Ovary (tissue), 9 donors: ENCODE results near the gene DOC2A. TPM values are rescaled to one million over a fixed set of nuclear protein-coding genes. Genes with fewer than 3 reads are reported as not detected.

Experiments used
- DNase-seq, 5 donors: peaks; one replicate each; pipeline ENCODE4 v3.0.0-alpha.2; 2019 to 2020
- H3K27ac ChIP-seq, 2 donors: fragments of 200-600 bp; one replicate each; pipeline versions ENCODE4 v1.5.1 to v1.8.0; 2019 to 2022
- H3K27me3 ChIP-seq: fragments of 200-600 bp; one replicate; pipeline ENCODE4 v1.8.0; 2022
- H3K36me3 ChIP-seq: fragments of 200-600 bp; sonication (generic); one replicate; pipeline ENCODE4 v1.5.1; 2019
- H3K4me1 ChIP-seq: one replicate; pipeline ENCODE4 v1.8.1; 2013; ENCODE audit warnings: mild to moderate bottlenecking, moderate library complexity; ENCODE audit not compliant: insufficient read depth
- H3K4me3 ChIP-seq: fragments of 200-600 bp; sonication (generic); one replicate; pipeline ENCODE4 v1.5.1; 2017
- H3K9me3 ChIP-seq, 2 donors: fragments of 200-600 bp in 1 of 2; sonication (generic) in 1 of 2; one replicate each; pipeline versions ENCODE4 v1.5.1 to v1.8.1; 2013 to 2019; ENCODE audit warnings: mild to moderate bottlenecking in 1 of 2, moderate library complexity in 1 of 2
- CTCF ChIP-seq, 3 donors: fragments of 450-650 bp in 2 of 3; fragments of 200-600 bp in 1 of 3; IDR thresholded peaks; one replicate each; pipeline versions ENCODE4 v1.5.1 to v1.8.0; 2016 to 2022; ENCODE audit warnings: antibody characterized with exemption in 3 of 3, mild to moderate bottlenecking in 1 of 3
- EP300 ChIP-seq: sonication (generic); formaldehyde crosslinking; IDR thresholded peaks from one replicate; pipeline ENCODE4 v1.6.1; 2017; ENCODE audit warnings: antibody characterized with exemption
- POLR2A ChIP-seq: fragments of 450-650 bp; IDR thresholded peaks from one replicate; pipeline ENCODE4 v1.6.1; 2017; ENCODE audit warnings: antibody characterized with exemption, mild to moderate bottlenecking, moderate library complexity
- WGBS, 3 donors: extraction: QIAGEN DNeasy Blood & Tissue Kit in 1 of 3; methylation state at CpG; one replicate each; pipeline versions ENCODE4 v1.1.5 to v1.1.7; 2013 to 2017; 5-methylcytosine and 5-hydroxymethylcytosine counted together
- intact Hi-C, 4 donors: fragments of 100-400 bp; cut with DNase I; formaldehyde crosslinking; loops; one replicate each; pipeline versions ENCODE4 v1.11.0 to v1.15.1; 2022 to 2023
- polyA plus RNA-seq, 2 donors: library from polyadenylated mRNA; stranded (reverse); fragments of 200-250 nt in 1 of 2; fragments of 350-450 nt in 1 of 2; fragmentation: Illumina TruSeq in 1 of 2; extraction: RNeasy Lipid Tissue Mini Kit (QIAGEN cat#74804) in 1 of 2; gene quantifications; one replicate each; pipeline ENCODE4 v1.2.3, GENCODE V29; 2013 to 2014
- total RNA-seq, 7 donors: library from RNA; depleted of rRNA in 2 of 7; stranded (reverse); fragments of >200 nt in 2 of 7; fragmentation: NEBNext Ultra II Directional in 3 of 7; extraction: Animal tissue kit (Norgen Biotek cat#: 25700) in 3 of 7; gene quantifications; one replicate each; pipeline versions ENCODE4 v1.1.0 to v1.2.4, GENCODE V29; 2016 to 2023
- donor health status: DM: no; HTN: no; CAD: no; lungs with moderate emphysema.
- donor health status: DM: no; HTN: no; CAD: no.
- donor health status: Bipolar disorder and iron deficiency.
- donor health status: DM: yes; HTN: yes; CAD: no.
- donor health status: DM: no; HTN: no; CAD: no.
- donor health status: DM: yes; HTN: yes; CAD: no.

Gene DOC2A
- total and polyA plus RNA-seq, 9 donors = 1.4 to 7.2 (median 3.7) TPM

- no peaks in the 10 kb centered on the region for H3K36me3 ChIP-seq
- intact Hi-C loops = no loop called here
- WGBS, 3 donors = 91 to 92% (median 92%) methylated on average over 28 of the region's 28 CpGs
These were observed 25.5 kb downstream of the DOC2A start for GRCh38 chr16:29985271-29985811.

GRCh38 chr16:29984764-29985147, 26.1 kb downstream of the DOC2A start:
- Histone ChIP-seq H3K27ac (no peak overlapping the region), H3K4me3 (no peak overlapping the region), H3K27me3 (no peaks in the 10 kb centered on the region), H3K36me3 (no peaks in the 10 kb centered on the region), H3K9me3 (no peaks in the 10 kb centered on the region), H3K4me1 (no peaks in the 10 kb centered on the region)
- no peak for DNase-seq
- intact Hi-C loops = no loop called here
- TF ChIP-seq CTCF (IDR thresholded peaks at IDR 0.05) (no peak), EP300 (no peak), POLR2A (no peak)
- 84 to 88% (median 87%) methylated on average over 5 of the region's 5 CpGs for WGBS, 3 donors

More at GRCh38 chr16:29985271-29985811, 25.5 kb downstream of the DOC2A start:
- H3K4me3 ChIP-seq = no peak overlapping the region
- no peak overlapping the region for H3K27ac ChIP-seq
- no peaks in the 10 kb centered on the region for H3K9me3 ChIP-seq
- peak in 1 of 5 donors; percentile 27 for DNase-seq
- TF ChIP-seq EP300 (no peak), POLR2A (no peak), CTCF (IDR thresholded peaks at IDR 0.05) (no peak)
- H3K27me3 ChIP-seq = no peaks in the 10 kb centered on the region
- no peaks in the 10 kb centered on the region for H3K4me1 ChIP-seq

- Histone ChIP-seq H3K27me3 (no peaks in the 10 kb centered on the region), H3K4me1 (no peaks in the 10 kb centered on the region), H3K4me3 (no peak overlapping the region), H3K27ac (no peak overlapping the region), H3K36me3 (no peaks in the 10 kb centered on the region), H3K9me3 (no peaks in the 10 kb centered on the region)
- 73 to 84% (median 77%) methylated on average over 6 of the region's 6 CpGs for WGBS, 3 donors
- TF ChIP-seq CTCF (IDR thresholded peaks at IDR 0.05) (no peak), EP300 (no peak), POLR2A (no peak)
- intact Hi-C loops = no loop called here
- DNase-seq = no peak
These were observed 26.6 kb downstream of the DOC2A start for GRCh38 chr16:29984137-29984763.

- TF ChIP-seq EP300 (no peak), CTCF (IDR thresholded peaks at IDR 0.05) (no peak), POLR2A (no peak)
- Histone ChIP-seq H3K27me3 (no peaks in the 10 kb centered on the region), H3K4me1 (no peaks in the 10 kb centered on the region), H3K9me3 (no peaks in the 10 kb centered on the region), H3K27ac (no peak overlapping the region), H3K36me3 (no peaks in the 10 kb centered on the region), H3K4me3 (no peak overlapping the region)
- no peak for DNase-seq
- 77 to 82% (median 81%) methylated on average over 11 to 12 of the region's 12 CpGs for WGBS, 3 donors
- intact Hi-C loops = no loop called here
These were observed 27.2 kb downstream of the DOC2A start for GRCh38 chr16:29983420-29984136.
